Thyroid gland (tissue), 4 donors: ENCODE results near the gene CACNA1B. TPM values are rescaled to one million over a fixed set of nuclear protein-coding genes. Genes with fewer than 3 reads are reported as not detected.

Experiments
- DNase-seq, 2 donors: peaks; one replicate each; pipeline ENCODE4 v3.0.0-alpha.2; 2019
- H3K27ac ChIP-seq, 3 donors: fragments of 200-600 bp; sonication (generic); 1 replicate in 2 of 3; 2 replicates in 1 of 3; pipeline ENCODE4 v1.5.1; 2016 to 2019; ENCODE audit warnings: mild to moderate bottlenecking in 1 of 3, moderate library complexity in 1 of 3
- H3K27me3 ChIP-seq: fragments of 200-600 bp; sonication (generic); one replicate; pipeline ENCODE4 v1.5.1; 2019
- H3K36me3 ChIP-seq, 2 donors: fragments of 200-600 bp; sonication (generic); one replicate each; pipeline ENCODE4 v1.5.1; 2016 to 2019
- H3K4me1 ChIP-seq, 2 donors: fragments of 200-600 bp; sonication (generic); one replicate each; pipeline ENCODE4 v1.5.1; 2017 to 2019
- H3K4me3 ChIP-seq, 3 donors: fragments of 200-600 bp; sonication (generic); replicated peaks in 1 of 3; 1 replicate in 2 of 3; 2 replicates in 1 of 3; pipeline ENCODE4 v1.5.1; 2016; ENCODE audit warnings: mild to moderate bottlenecking in 1 of 3
- H3K9me3 ChIP-seq: fragments of 200-600 bp; sonication (generic); one replicate; pipeline ENCODE4 v1.5.1; 2017
- POLR2A ChIP-seq, 2 donors: fragments of 450-650 bp; IDR thresholded peaks; one replicate each; pipeline ENCODE4 v1.6.1; 2017; ENCODE audit warnings: antibody characterized with exemption in 2 of 2, mild to moderate bottlenecking in 2 of 2, moderate library complexity in 1 of 2
- WGBS, 2 donors: methylation state at CpG; one replicate each; pipeline ENCODE4 v1.1.5; 2017; 5-methylcytosine and 5-hydroxymethylcytosine counted together
- intact Hi-C: fragments of 100-400 bp; cut with DNase I; formaldehyde crosslinking; loops from one replicate; pipeline ENCODE4 v1.15.1; 2023
- total RNA-seq, 4 donors: library from RNA; depleted of rRNA; stranded (reverse); fragments of >200 nt; gene quantifications; one replicate each; pipeline ENCODE4 v1.2.3, GENCODE V29; 2016
- TF ChIP-seq, protein P1 (sequence below), 6 experiments: fragments of 200-600 bp in 3 of 6; fragments of 450-650 bp in 3 of 6; sonication (generic) in 3 of 6; IDR thresholded peaks; one replicate each; pipeline ENCODE4 v1.5.1; 2016 to 2019; ENCODE audit warnings: antibody characterized with exemption in 6 of 6, mild to moderate bottlenecking in 2 of 6, inconsistent platforms in 1 of 6, moderate library complexity in 1 of 6

The CACNA1B gene
- total RNA-seq, 4 donors from 2014 or later = 0.13 to 0.68 (median 0.35) TPM

DNA sequence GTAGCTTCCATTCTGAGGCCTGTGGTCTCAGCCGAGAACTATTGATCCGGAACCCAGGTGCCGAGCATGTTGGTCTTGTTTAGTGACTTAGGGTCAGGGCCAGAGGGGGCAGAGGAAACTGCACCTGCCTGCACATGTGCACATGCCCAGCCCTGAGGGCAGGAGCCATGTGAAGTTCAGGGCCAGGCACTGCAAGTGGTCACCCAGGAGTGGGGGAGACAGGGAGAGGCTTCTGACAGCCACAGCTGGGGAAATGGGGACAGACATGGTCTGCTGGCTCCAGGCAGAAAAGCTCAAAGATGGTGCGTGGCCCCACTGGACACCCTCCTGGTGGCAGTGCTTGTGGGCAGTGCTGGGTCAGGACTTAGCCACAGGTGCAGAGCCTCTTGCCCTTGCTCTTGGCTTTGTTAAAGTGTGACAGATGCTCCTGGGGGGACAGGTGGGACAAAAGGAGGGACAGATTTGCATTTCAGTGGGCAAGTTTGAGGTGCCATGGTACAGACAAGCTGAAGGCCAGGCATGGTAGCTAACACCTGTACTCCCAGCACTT is 134.4 kb downstream of the CACNA1B start:
- Histone ChIP-seq H3K9me3 (no peaks in the 10 kb centered on the region), H3K4me1 (peaks cover 9 to 17% of the 10 kb centered on the region in 2 donors), H3K27me3 (no peaks in the 10 kb centered on the region), H3K27ac (no peak overlapping the region), H3K36me3 (no peaks in the 10 kb centered on the region), H3K4me3 (no peak overlapping the region)
- intact Hi-C loops = no loop called here
- no peak for TF ChIP-seq POLR2A (IDR thresholded peaks at IDR 0.05)
- TF ChIP-seq, protein P1, sequence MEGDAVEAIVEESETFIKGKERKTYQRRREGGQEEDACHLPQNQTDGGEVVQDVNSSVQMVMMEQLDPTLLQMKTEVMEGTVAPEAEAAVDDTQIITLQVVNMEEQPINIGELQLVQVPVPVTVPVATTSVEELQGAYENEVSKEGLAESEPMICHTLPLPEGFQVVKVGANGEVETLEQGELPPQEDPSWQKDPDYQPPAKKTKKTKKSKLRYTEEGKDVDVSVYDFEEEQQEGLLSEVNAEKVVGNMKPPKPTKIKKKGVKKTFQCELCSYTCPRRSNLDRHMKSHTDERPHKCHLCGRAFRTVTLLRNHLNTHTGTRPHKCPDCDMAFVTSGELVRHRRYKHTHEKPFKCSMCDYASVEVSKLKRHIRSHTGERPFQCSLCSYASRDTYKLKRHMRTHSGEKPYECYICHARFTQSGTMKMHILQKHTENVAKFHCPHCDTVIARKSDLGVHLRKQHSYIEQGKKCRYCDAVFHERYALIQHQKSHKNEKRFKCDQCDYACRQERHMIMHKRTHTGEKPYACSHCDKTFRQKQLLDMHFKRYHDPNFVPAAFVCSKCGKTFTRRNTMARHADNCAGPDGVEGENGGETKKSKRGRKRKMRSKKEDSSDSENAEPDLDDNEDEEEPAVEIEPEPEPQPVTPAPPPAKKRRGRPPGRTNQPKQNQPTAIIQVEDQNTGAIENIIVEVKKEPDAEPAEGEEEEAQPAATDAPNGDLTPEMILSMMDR (IDR thresholded peaks at IDR 0.05) = no peak
- 70 to 89% methylated on average over 4 of the region's 4 CpGs for WGBS, 2 donors
- DNase-seq = no peak

DNA sequence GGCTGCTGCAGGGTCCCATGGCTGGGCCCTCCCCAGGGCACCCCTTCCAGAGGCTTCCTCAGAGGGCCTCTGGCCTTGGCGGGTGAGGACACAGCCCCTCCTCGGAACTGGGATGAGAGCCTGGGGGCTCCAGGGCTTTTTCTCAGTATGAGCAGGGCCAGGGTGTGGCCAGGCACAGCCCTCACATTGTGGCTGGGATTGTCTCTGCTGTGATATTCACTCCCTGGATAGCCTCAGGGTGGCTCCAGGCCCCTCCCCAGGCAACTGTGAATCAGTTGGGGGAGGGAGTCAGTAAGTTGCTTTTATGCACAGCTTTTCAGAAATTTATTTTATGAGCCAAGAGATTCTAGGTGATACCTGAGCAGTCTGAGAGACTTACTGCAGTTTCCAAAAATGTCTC is 135.7 kb downstream of the CACNA1B start:
- Histone ChIP-seq H3K9me3 (no peaks in the 10 kb centered on the region), H3K27ac (no peak overlapping the region), H3K36me3 (no peaks in the 10 kb centered on the region), H3K27me3 (no peaks in the 10 kb centered on the region), H3K4me1 (peaks cover 9 to 17% of the 10 kb centered on the region in 2 donors), H3K4me3 (no peak overlapping the region)
- intact Hi-C loops = no loop called here
- WGBS, 2 donors = 92 to 94% methylated on average over 2 of the region's 2 CpGs
- TF ChIP-seq POLR2A (IDR thresholded peaks at IDR 0.05) = no peak
- TF ChIP-seq, protein P1 (IDR thresholded peaks at IDR 0.05) = no peak
- no peak for DNase-seq

DNA sequence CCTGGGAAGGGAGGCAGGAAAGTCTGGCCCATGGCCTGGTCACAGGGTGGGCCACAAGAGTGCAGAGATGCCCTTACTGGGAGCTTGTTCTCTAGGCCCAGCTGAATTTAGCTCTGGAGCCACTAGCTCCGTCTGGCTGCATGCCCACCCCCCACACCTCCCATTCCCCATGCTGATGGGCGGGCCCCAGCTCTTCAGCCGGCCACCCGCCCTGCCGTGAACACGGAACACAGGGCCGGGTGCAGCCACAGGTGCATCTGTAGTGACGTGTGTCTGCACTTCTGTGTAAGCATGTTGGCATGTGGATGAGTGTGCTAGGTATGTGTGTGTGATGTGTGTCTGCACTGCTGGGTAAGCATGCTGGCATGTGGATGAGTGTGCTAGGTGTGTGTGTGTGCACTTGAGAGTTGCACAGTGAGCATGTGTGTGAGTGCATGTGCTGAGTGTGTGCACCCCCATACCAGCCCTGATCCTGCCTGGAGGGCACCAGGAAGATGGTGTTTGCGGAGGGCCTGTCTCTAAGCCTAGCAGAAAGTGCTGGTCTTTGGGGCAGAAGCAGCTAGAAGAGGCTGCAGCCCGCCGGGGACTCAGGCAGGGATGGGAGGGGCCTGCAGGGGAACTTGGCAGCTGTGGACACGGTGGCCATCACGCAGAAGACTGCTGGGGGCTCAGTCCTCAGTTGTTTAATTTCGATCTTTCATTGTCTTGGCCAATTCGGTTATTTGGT is 136.4 kb downstream of the CACNA1B start:
- no peaks in the 10 kb centered on the region for H3K9me3 ChIP-seq
- WGBS, 2 donors = 79 to 80% methylated on average over 10 to 13 of the region's 15 CpGs
- intact Hi-C loops = no loop called here
- H3K27me3 ChIP-seq = no peaks in the 10 kb centered on the region
- no peak for DNase-seq
- H3K36me3 ChIP-seq = no peaks in the 10 kb centered on the region
- TF ChIP-seq, protein P1 (IDR thresholded peaks at IDR 0.05) = no peak
- TF ChIP-seq POLR2A (IDR thresholded peaks at IDR 0.05) = no peak
- H3K27ac ChIP-seq = no peak overlapping the region
- peaks cover 9 to 17% of the 10 kb centered on the region in 2 donors for H3K4me1 ChIP-seq
- H3K4me3 ChIP-seq = no peak overlapping the region

DNA sequence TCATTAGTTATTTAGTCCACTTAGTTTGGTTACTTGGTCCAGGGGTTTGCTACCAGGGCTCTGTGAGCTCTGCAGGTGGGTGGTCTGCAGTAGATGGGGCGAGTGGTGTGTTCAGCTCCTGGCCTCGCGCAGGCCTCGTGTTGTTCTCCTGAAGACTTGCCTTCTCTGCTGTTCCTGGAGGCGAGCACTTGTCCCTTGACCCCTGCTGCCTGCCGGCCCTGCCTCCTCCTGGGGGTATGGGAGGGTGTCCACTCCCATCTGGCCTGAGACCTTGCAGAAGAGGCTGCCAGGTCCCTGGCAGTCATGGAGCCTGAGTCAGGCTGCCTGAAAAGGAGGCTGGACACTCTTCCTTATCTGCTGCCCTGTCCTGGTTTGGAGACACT is 137.0 kb downstream of the CACNA1B start:
- DNase-seq = no peak

More for the DNA sequence above, 137.0 kb downstream of the CACNA1B start:
- no peaks in the 10 kb centered on the region for H3K36me3 ChIP-seq
- H3K27me3 ChIP-seq = no peaks in the 10 kb centered on the region
- H3K9me3 ChIP-seq = no peaks in the 10 kb centered on the region
- TF ChIP-seq, protein P1 (IDR thresholded peaks at IDR 0.05) = no peak
- no peak for TF ChIP-seq POLR2A (IDR thresholded peaks at IDR 0.05)
- WGBS, 2 donors = 65 to 76% methylated on average over 5 to 6 of the region's 6 CpGs
- H3K27ac ChIP-seq = no peak overlapping the region
- H3K4me3 ChIP-seq = no peak overlapping the region
- intact Hi-C loops = no loop called here
- H3K4me1 ChIP-seq = peaks cover 9 to 17% of the 10 kb centered on the region in 2 donors
